Mesenchymal stem cell (in vitro differentiated cells and primary cell): ENCODE measurements around the gene PARD6B.

Experiments
- DNase-seq: peaks from one replicate; pipeline ENCODE4 v3.0.0-alpha.2; 2013
- H2AFZ ChIP-seq: one replicate; pipeline ENCODE4 v1.6.1; 2013; ENCODE audit warnings: low read depth, mild to moderate bottlenecking, control low read depth, inconsistent platforms, low read length, moderate library complexity
- H2AK5ac ChIP-seq: 2 replicates; pipeline ENCODE4 v1.6.1; 2013; ENCODE audit warnings: low read length, moderate library complexity, mild to moderate bottlenecking, inconsistent platforms; ENCODE audit not compliant: severe bottlenecking
- H2BK120ac ChIP-seq: one replicate; pipeline ENCODE4 v1.6.1; 2013; ENCODE audit warnings: low read depth, mild to moderate bottlenecking, inconsistent platforms, low read length, moderate library complexity
- H2BK12ac ChIP-seq, 2 experiments: one replicate each; pipeline ENCODE4 v1.6.1; 2013; ENCODE audit warnings: inconsistent platforms in 2 of 2, low read length in 2 of 2, mild to moderate bottlenecking in 2 of 2, moderate library complexity in 2 of 2, control low read depth in 1 of 2
- H2BK15ac ChIP-seq: one replicate; pipeline ENCODE4 v1.6.1; 2013; ENCODE audit warnings: mild to moderate bottlenecking, low read depth, inconsistent platforms; ENCODE audit not compliant: poor library complexity, severe bottlenecking
- H2BK5ac ChIP-seq: 2 replicates; pipeline ENCODE4 v1.6.1; 2013; ENCODE audit warnings: low read depth, mild to moderate bottlenecking, low read length, control low read depth, inconsistent platforms; ENCODE audit not compliant: poor library complexity, severe bottlenecking
- H3K14ac ChIP-seq, 2 experiments: one replicate each; pipeline ENCODE4 v1.6.1; 2013; ENCODE audit warnings: inconsistent platforms in 2 of 2, low read length in 2 of 2, control low read depth in 1 of 2, mild to moderate bottlenecking in 1 of 2, moderate library complexity in 1 of 2
- H3K18ac ChIP-seq, 2 experiments: one replicate each; pipeline ENCODE4 v1.6.1; 2013; ENCODE audit warnings: inconsistent platforms in 2 of 2, low read length in 2 of 2, control low read depth in 1 of 2, low read depth in 1 of 2, mild to moderate bottlenecking in 1 of 2
- H3K23ac ChIP-seq, 2 experiments: one replicate each; pipeline ENCODE4 v1.6.1; 2013; ENCODE audit warnings: inconsistent platforms in 2 of 2, low read length in 2 of 2, mild to moderate bottlenecking in 2 of 2, moderate library complexity in 2 of 2, control low read depth in 1 of 2
- H3K27ac ChIP-seq: 2 replicates; pipeline ENCODE4 v1.5.1; 2013; ENCODE audit warnings: mild to moderate bottlenecking, moderate library complexity, low read length, control low read depth, inconsistent platforms; ENCODE audit not compliant: poor library complexity, severe bottlenecking
- H3K27me3 ChIP-seq, 2 experiments: 2 replicates each; pipeline versions ENCODE4 v1.6.1 to v1.7.0; 2013; ENCODE audit warnings: low read length in 2 of 2, mild to moderate bottlenecking in 2 of 2, moderate library complexity in 2 of 2, control low read depth in 1 of 2, inconsistent platforms in 1 of 2; ENCODE audit not compliant: control insufficient read depth in 1 of 2, insufficient read depth in 1 of 2
- H3K36me3 ChIP-seq, 2 experiments: 2 replicates each; pipeline versions ENCODE4 v1.6.1 to v1.7.0; 2013; ENCODE audit warnings: low read length in 2 of 2, control low read depth in 1 of 2, inconsistent platforms in 1 of 2, low read depth in 1 of 2, mild to moderate bottlenecking in 1 of 2; ENCODE audit not compliant: insufficient read depth in 2 of 2, control insufficient read depth in 1 of 2
- H3K4ac ChIP-seq, 2 experiments: one replicate each; pipeline ENCODE4 v1.6.1; 2013; ENCODE audit warnings: inconsistent platforms in 2 of 2, low read length in 2 of 2, mild to moderate bottlenecking in 2 of 2, moderate library complexity in 2 of 2, control low read depth in 1 of 2, low read depth in 1 of 2
- H3K4me1 ChIP-seq: 2 replicates; pipeline ENCODE4 v1.6.1; 2013; ENCODE audit warnings: low read depth, low read length, control low read depth; ENCODE audit not compliant: control insufficient read depth, insufficient read depth
- H3K4me2 ChIP-seq: 2 replicates; pipeline ENCODE4 v1.6.1; 2013; ENCODE audit warnings: low read length, mild to moderate bottlenecking, inconsistent platforms; ENCODE audit not compliant: poor library complexity, severe bottlenecking
- H3K4me3 ChIP-seq, 2 experiments: 2 replicates each; pipeline versions ENCODE4 v1.5.1 to v1.7.0; 2013; ENCODE audit warnings: low read length in 2 of 2, mild to moderate bottlenecking in 2 of 2, control low read depth in 1 of 2, low read depth in 1 of 2; ENCODE audit not compliant: insufficient read depth in 1 of 2
- H3K79me1 ChIP-seq: replicated peaks from 2 replicates; pipeline ENCODE4 v1.6.1; 2013; ENCODE audit warnings: mild to moderate bottlenecking, control low read depth, low read length, inconsistent platforms; ENCODE audit not compliant: poor library complexity, severe bottlenecking
- H3K9ac ChIP-seq: 2 replicates; pipeline ENCODE4 v1.7.0; 2013; ENCODE audit warnings: mild to moderate bottlenecking, low read length, moderate library complexity
- H3K9me3 ChIP-seq: 2 replicates; pipeline ENCODE4 v1.7.0; 2013; ENCODE audit warnings: mild to moderate bottlenecking, low read length; ENCODE audit not compliant: control insufficient read depth
- H4K8ac ChIP-seq: one replicate; pipeline ENCODE4 v1.6.1; 2013; ENCODE audit warnings: inconsistent platforms, mild to moderate bottlenecking, low read length, moderate library complexity
- H4K91ac ChIP-seq: one replicate; pipeline ENCODE4 v1.6.1; 2013; ENCODE audit warnings: mild to moderate bottlenecking, low read length, inconsistent platforms
- WGBS: methylation state at CpG from one replicate; pipeline ENCODE4 v1.1.7; 2013; ENCODE audit warnings: mixed read lengths; 5-methylcytosine and 5-hydroxymethylcytosine counted together

The PARD6B gene

DNA sequence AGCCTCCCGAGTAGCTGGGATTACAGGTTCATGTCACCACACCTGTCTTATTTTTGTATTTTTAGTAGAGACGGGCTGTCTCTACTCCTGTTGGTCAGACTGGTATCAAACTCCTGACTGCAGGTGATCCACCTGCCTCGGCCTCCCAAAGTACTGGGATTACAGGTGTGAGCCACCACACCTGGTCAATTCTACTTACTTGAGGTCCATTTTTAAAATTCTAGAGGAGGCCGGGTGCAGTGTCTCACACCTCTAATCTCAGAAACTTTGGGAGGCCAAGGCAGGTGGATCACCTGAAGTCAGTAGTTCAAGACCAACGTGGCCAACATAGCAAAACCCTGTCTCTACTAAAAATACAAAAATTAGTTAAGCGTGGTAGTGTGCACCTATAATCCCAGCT is 47.8 kb upstream of the PARD6B start:
- 95% methylated on average over 6 of the region's 6 CpGs for WGBS
- DNase-seq, result no peak
- no peak overlapping the region for H3K14ac ChIP-seq
- no peak overlapping the region for H3K18ac ChIP-seq
- no peaks in the 10 kb centered on the region for H3K27me3 ChIP-seq
- H3K4me1 ChIP-seq, result peaks cover 18% of the 10 kb centered on the region
- H3K23ac ChIP-seq, result no peak overlapping the region
- no peaks in the 10 kb centered on the region for H3K9me3 ChIP-seq
- H2BK15ac ChIP-seq, result no peak overlapping the region
- no peak overlapping the region for H4K91ac ChIP-seq
- no peak overlapping the region for H3K27ac ChIP-seq
- H3K36me3 ChIP-seq, result peaks cover 13 to 56% of the 10 kb centered on the region in 2 experiments
- no peak overlapping the region for H3K4me3 ChIP-seq
- H4K8ac ChIP-seq, result no peak overlapping the region
- no peak overlapping the region for H2BK12ac ChIP-seq
- no peak overlapping the region for H3K9ac ChIP-seq
- H3K4me2 ChIP-seq, result no peak overlapping the region
- no peak overlapping the region for H2BK5ac ChIP-seq
- H3K4ac ChIP-seq, result no peak overlapping the region
- no peak overlapping the region for H2AK5ac ChIP-seq
- H2AFZ ChIP-seq, result no peak overlapping the region
- peaks cover 11% of the 10 kb centered on the region for H3K79me1 ChIP-seq
- no peak overlapping the region for H2BK120ac ChIP-seq

- peak overlapping the region; percentile 44 for H2AK5ac ChIP-seq
- no peak overlapping the region for H2BK120ac ChIP-seq
- H3K4me1 ChIP-seq, result peaks cover 19% of the 10 kb centered on the region
- H3K4ac ChIP-seq, result no peak overlapping the region
- no peak overlapping the region for H3K27ac ChIP-seq
- peaks cover 16% of the 10 kb centered on the region for H3K79me1 ChIP-seq
- H3K14ac ChIP-seq, result no peak overlapping the region
- H2BK15ac ChIP-seq, result no peak overlapping the region
- DNase-seq, result no peak
- H4K91ac ChIP-seq, result no peak overlapping the region
- H3K23ac ChIP-seq, result no peak overlapping the region
- 91% methylated on average over 10 of the region's 10 CpGs for WGBS
- H3K36me3 ChIP-seq, result peaks cover 13 to 52% of the 10 kb centered on the region in 2 experiments
- no peak overlapping the region for H3K4me2 ChIP-seq
- H3K4me3 ChIP-seq, result no peak overlapping the region
- no peaks in the 10 kb centered on the region for H3K9me3 ChIP-seq
- no peak overlapping the region for H2BK5ac ChIP-seq
- H2AFZ ChIP-seq, result no peak overlapping the region
- no peaks in the 10 kb centered on the region for H3K27me3 ChIP-seq
- no peak overlapping the region for H3K18ac ChIP-seq
- H4K8ac ChIP-seq, result no peak overlapping the region
- H2BK12ac ChIP-seq, result no peak overlapping the region
- no peak overlapping the region for H3K9ac ChIP-seq
These were observed 44.6 kb upstream of the PARD6B start for GRCh38 chr20:50686821-50687220.

- H3K27ac ChIP-seq, result no peak overlapping the region
- peaks cover 16% of the 10 kb centered on the region for H3K79me1 ChIP-seq
- no peak overlapping the region for H2BK120ac ChIP-seq
- H2BK12ac ChIP-seq, result peak overlapping the region; percentile 29 to 62
- no peaks in the 10 kb centered on the region for H3K9me3 ChIP-seq
- H2BK15ac ChIP-seq, result peak overlapping the region; percentile 73
- H4K91ac ChIP-seq, result no peak overlapping the region
- H3K36me3 ChIP-seq, result peaks cover 13 to 39% of the 10 kb centered on the region in 2 experiments
- H3K4ac ChIP-seq, result no peak overlapping the region
- WGBS, result 93% methylated on average over 8 of the region's 8 CpGs
- H3K4me1 ChIP-seq, result peaks cover 25% of the 10 kb centered on the region
- no peak overlapping the region for H3K9ac ChIP-seq
- peak overlapping the region in 1 of 2 experiments; percentile 28 for H3K18ac ChIP-seq
- H3K23ac ChIP-seq, result no peak overlapping the region
- peak overlapping the region; percentile 72 for H4K8ac ChIP-seq
- no peak overlapping the region for H2BK5ac ChIP-seq
- H2AK5ac ChIP-seq, result no peak overlapping the region
- H3K4me3 ChIP-seq, result peak overlapping the region in 1 of 2 experiments; percentile 91
- no peaks in the 10 kb centered on the region for H3K27me3 ChIP-seq
- no peak overlapping the region for H3K4me2 ChIP-seq
- H2AFZ ChIP-seq, result no peak overlapping the region
- no peak overlapping the region for H3K14ac ChIP-seq
- no peak for DNase-seq
These were observed 43.0 kb upstream of the PARD6B start for GRCh38 chr20:50688256-50688975.

DNA sequence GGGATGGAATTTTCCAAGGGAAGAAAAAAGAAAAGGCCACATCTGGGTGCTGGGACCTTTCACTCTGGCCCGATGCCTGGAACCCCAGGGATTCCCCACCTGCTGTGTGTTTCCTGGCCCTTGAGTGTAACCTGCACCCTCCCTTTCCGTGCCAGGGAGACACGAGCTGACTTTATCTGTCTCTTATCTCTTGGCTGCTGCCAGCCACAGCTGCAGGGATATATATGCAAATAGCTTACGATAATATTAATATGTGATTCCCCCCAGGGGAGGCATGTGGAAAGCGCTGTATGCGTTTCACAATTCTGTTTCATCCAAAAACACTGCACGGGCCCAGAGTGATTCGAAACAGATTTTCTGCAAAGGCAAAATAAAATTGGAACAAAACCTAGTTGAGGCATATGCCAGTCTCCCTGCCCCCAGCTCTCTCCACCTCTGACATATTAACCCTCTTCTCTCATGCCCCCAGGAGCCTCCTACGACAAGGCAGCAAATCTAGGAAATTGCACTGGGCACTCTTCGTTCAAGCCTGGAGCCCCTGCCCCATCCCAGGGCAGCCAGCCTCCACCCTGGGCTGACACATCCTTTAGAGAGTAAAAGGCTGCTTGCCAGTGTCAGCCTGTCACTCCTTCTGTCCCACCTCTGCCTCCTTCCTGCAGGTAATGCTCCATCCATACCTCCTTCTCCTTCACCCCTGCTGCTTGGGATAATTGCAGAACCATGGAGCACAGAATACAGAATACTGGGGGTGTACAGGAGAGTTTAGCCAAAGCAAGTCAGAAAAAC is 41.3 kb upstream of the PARD6B start:
- Histone ChIP-seq H2BK5ac (no peak overlapping the region), H3K23ac (peak overlapping the region in 1 of 2 experiments; percentile 23), H2BK120ac (peak overlapping the region; percentile 99), H3K79me1 (peaks cover 10% of the 10 kb centered on the region), H3K27ac (peak overlapping the region; percentile 9), H3K4ac (peak overlapping the region; percentile 65 to 92), H3K27me3 (no peaks in the 10 kb centered on the region), H4K8ac (peak overlapping the region; percentile 75), H3K36me3 (peaks cover 4 to 22% of the 10 kb centered on the region in 2 experiments), H2AFZ (no peak overlapping the region), H3K18ac (peak overlapping the region; percentile 9 to 63), H2BK15ac (peak overlapping the region; percentile 4), H3K4me1 (peaks cover 27% of the 10 kb centered on the region), H2AK5ac (peak overlapping the region; percentile 79), H3K4me2 (peak overlapping the region; percentile 65), H2BK12ac (peak overlapping the region in 1 of 2 experiments; percentile 91), H3K4me3 (peak overlapping the region in 1 of 2 experiments; percentile 91), H3K14ac (peak overlapping the region in 1 of 2 experiments; percentile 19), H4K91ac (peak overlapping the region; percentile 46), H3K9me3 (no peaks in the 10 kb centered on the region), H3K9ac (peak overlapping the region; percentile 90)
- DNase-seq, result no peak
- 61% methylated on average over 10 of the region's 10 CpGs for WGBS
